Ramos (cell line): Measurements from ENCODE around the gene MICU1.
"Not testable (repeated sequence)": the region's sequence is repeated elsewhere in the genome, so short reads cannot be mapped to it uniquely, and the experiment has no call there.

ENCODE experiments used
- in situ Hi-C: fragments of 300-500 bp; cut with MboI; formaldehyde crosslinking; loops from one replicate; pipeline ENCODE4 v1.14.3; 2022; ENCODE audit warnings: low sequenced_read_pairs; ENCODE audit not compliant: unreplicated experiment

The MICU1 gene

DNA sequence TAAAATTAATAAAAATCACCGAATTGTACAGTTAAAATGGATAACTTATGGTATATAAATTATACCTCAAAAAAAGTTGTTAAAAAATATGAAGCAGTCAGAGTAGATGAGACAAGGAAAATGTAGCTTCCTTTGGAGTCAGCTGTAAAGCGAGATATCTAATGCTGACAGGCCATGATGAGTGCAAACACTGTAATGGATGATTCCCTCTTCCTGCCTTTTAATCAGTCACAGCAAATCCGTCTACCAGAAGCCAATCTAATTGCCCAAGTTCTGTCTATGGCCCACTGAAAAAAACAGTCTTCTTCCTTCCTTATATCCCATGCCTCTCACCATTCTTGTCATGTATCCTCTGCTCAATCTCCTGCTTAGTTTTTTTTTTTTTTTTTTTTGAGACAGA lies 211.2 kb downstream of the MICU1 start:
- in situ Hi-C loops, result no loop called here

DNA sequence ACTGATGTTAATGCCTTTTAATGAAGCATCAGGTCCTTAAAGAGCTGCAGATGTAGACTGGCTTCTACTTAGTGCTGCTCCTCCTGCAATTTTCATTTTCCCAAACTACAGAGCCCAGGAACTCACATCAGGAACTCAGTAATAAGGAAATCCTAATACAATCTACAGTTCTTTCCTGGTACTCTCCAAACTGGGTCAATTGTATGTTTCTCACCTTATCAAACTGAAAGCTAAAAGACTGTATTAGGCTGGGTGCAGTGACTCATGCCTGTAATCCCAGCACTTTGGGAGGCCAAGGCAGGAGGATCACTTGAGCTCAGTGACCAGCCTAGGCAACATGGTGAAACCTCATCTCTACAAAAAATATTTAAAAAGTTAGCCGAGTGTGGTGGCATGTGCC lies 216.7 kb downstream of the MICU1 start:
- in situ Hi-C loops, result no loop called here

DNA sequence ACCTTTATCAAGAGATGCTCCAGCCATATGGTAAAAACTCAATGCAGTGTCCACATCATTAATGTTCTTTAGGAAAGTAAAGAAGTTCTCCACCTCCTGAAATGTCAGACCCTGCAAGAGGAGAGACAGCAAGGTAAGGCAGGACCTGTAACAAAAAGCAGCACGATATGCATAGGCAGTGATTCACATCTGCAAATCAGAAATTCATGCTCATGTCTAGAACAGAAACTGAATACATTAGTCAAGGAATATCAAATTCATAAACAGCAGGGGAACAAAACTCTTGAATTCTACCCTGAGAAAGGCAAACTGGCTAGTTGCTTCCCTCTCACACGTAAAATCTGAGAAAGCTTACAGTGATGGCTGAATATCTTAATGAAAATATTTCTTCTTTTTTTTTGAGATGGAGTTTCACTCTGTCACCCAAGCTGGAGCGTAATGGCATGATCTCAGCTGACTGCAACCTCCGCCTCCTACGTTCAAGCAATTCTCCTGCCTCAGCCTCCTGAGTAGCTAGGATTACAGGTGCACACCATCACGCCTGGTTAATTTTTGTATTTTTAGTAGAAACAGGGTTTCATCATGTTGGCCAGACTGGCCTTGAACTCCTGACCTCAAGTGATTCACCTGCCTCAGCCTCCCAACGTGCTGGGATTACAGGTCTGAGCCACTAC lies 217.8 kb downstream of the MICU1 start:
- in situ Hi-C loops, result no loop called here

DNA sequence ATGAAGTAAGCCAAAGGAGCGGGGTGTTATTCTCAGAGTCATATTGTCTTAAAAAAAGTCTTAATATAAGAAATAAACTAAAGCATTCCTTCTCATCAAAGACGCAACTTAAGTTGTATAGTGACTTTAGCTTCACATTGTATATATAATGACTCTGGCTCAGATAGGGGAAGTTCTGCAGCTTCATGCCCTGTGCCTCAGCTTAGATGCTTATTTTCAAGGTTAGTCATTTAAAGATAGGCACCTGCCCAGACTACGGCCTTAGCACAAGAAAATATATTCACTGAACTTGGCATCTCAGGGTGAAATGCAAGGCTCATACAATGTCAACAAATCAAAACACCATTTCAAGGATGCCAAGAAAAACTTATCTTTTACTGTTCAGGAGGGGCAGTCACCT lies 218.4 kb downstream of the MICU1 start:
- in situ Hi-C loops, result no loop called here

DNA sequence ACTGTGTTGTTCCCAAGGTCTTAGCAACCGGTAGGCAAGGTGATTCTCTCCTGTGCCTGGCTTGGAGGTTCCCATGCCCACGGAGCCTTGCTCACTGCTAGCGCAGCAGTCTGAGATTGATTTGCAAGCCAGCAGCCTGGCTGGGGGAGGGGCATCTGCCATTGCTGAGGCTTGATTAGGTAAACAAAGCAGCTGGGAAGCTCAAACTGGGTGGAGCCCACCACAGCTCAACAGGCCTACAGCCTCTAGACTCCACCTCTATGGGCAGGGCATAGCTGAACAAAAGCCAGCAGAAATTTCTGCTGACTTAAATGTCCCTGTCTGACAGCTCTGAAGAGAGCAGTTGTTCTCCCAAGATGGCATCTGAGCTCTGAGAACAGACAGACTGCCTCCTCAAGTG lies 230.3 kb downstream of the MICU1 start:
- in situ Hi-C loops, result not testable (repeated sequence)

DNA sequence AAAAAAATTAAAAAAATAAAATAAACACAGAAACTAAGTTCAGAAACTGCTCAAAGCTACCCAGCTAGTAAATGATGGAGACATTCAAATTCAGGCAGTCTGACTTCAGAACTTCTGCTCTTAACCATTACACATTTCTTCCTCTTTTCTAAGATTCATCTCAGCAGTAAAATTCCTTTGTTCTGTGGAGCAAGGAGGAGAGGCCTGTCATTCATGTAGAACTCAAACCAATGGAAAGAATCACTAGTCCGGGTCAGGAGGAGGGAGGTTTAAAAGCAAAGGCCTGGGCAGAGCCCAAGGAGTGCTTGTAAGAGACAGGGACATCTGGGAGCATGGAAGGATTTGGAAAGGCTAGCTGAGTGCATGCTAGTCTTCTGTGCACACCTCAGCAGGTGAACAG lies 233.3 kb downstream of the MICU1 start:
- in situ Hi-C loops, result no loop called here

DNA sequence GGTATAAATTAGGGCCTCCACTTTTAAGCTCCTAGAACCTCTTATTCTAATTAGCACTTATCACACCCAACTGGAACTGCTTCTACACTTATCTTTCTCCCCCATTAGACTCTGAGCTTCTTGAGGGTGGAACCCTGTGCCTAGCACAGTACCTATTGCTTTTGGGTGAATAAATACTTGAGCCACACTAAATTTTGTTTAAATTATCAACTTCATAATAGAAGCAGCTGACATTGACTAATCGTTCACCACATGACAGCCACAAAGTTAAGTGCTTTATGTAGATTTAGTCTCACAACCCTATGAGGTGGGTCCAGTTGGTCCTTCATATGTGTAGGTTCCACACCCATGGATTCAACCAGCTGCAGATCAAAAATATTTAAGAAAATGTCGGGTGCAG lies 235.1 kb downstream of the MICU1 start:
- in situ Hi-C loops, result no loop called here

DNA sequence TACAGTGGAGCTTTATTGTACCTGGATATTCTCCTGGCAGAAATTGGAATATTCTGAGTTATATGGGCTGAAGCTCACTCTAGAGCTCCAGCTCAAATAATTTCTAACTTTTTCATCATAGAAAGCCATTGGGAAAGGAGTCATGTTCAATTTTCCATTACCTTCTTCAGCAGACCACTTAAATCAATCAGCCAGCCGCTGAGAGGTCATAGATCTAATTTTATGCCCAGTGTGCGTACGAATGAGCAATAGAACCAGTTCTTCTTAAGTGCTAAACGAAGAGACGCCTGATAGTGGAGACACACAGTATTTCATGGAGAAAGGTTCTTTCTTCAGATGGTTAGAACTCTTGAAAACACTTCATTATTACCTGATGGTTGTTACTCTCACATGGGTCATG lies 236.2 kb downstream of the MICU1 start:
- in situ Hi-C loops, result no loop called here

DNA sequence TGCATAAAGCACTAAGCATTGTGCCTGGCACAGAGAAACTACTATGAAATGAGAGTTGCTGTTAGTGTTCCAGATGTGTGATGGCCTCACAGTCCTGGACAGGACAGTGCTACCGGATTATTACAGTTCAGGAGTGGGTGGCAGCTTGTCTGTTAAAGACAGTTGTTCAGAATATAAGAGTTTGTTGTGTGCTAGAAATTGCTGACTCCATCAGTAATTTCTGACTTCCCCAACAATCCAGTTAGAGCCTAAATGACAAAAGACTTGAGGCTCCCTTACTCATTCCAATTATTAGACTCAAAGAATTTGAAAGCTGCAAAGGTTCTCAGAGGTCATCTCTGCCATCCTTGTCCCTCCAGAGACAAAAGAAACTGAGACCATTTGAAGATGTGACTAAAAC lies 236.9 kb downstream of the MICU1 start:
- in situ Hi-C loops, result no loop called here

DNA sequence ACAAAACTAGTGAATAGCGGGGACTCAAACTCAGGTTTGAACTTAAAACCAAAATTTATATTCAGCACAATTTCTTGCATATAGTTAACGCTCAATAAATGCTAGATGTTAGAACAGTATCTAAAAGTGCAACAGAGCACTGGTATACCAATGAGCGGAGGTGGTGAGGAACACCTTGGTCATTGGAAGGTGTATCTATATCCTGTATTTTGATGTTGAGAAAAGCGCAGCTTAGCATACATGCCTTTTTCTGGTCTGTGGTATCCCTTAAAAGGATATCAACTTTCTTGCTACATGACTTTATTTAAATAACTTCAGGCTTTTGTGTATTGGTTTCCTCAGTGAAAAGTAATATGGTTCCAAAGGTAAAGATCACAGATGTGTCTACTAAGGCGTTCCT lies 237.8 kb downstream of the MICU1 start:
- in situ Hi-C loops, result no loop called here

DNA sequence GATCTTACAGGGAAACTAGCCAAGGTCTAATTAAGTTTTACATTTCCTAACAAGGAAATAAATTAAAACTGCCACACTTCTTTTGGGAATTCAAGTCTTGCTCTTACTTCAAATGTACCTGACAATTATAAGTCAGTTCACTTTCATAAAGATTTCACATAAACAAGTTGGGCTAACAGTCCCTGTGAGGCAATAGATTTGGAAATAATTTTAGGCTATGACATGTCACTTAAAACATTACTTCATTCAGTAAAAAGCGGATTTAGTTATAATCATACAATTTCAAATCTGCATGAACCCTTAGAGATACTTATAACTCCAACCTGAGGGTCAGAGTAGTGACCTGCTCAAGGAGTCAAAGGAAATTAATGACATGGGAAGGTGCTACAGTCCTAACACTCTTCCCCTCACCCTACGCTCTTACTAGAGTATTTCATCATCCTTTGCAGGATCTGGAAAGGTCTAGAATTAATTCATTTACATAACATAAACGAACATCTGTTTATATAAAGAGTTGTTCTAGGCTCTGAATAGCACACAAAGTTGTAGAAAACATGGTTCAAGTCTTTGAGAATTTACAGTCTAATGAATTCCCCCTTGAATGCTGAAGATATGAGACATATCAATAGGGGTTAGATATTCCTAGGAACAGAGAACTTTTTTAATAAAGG lies 238.8 kb downstream of the MICU1 start:
- in situ Hi-C loops, result no loop called here

DNA sequence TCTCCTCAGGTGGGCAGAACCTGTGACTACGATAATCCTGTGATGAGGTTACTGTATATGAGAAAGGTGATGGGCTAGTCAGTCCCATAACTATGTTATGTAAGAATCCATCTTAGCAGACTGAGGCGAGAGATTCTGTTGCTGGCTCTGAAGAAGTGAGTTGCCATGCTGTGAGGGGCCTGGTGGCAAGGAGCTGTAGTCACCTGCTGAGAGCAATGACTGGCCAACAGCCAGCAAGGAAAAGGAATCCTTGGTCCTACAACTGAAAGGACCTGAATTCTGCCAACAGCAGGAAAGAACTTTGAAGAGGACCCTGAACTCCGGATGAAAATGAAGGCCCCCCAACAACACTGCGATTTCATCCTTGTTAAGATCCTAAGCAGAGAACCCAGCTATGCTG lies 240.2 kb downstream of the MICU1 start:
- in situ Hi-C loops, result no loop called here

DNA sequence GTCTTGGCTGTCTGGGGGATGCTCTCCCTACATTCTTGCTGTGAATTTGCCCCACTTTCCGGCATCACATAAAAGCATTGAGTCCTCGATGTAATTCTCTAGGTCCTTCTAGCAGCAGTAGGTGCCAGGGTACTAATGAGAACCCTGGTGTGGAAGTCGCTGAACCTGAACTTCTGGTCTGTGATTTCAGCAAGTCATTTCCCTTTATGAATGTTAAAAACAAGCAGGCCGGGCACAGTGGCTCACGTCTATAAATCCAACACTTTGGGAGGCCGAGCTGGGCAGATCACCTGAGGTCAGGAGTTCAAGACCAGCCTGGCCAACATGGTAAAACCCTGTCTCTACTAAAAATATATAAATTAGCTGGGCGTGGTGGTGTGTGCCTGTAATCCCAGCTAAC lies 240.9 kb downstream of the MICU1 start:
- in situ Hi-C loops, result not testable (repeated sequence)

DNA sequence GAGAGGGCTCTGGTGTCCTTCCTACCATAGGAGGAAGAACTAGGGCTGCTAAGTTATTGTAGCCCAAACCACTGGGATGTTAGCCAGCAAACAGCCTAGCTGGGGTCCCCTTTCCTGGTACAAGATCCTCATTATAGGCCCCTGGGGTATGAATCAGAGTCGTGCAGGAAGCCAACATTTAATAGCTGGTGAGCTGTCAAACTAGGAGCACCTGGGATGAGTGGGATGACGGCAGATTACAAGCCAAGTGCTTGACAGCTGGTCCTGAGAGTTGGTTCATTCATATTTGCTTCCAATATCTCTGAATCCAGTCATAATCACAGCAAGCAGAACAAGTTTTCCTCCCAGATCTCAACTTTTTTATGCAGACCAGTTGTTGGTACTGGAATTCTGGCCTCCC lies 246.1 kb downstream of the MICU1 start:
- in situ Hi-C loops, result no loop called here

DNA sequence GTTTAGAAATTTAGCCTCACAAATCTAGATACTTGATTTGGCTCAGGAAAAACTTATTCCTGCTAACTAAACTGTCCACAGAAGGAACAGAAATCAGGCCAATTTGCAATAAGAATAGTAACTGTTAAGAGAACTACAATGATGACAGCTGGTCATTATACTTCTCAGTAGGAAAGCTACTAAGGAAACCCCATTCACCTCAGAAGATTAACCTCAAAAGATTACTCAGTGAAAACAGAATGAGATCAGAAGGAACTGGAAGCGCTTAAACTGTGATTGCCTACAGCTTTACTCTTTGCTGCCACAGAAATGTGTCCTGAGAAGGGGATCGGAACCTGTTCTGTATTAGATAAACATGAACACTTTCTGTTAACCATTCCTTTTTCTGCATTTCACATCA lies 246.8 kb downstream of the MICU1 start:
- in situ Hi-C loops, result no loop called here

DNA sequence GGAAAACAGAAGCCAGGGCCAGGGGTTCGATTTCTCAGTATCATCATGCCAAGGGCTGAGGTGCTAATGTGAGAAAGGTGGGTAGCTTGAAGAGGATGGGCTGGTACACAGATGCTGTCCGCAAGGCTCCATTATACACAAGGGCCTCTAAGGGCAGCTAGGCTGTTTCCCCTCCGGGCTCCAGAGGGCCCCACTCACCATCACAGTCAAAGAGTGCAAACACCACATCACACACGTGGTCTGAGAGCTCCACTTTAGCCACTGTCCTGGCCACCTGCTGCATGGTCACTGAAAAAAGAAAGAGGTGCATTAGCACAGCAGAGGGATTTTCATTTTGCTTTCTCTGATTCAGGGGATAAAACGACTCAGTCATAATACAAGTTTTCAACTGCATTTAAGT lies 250.3 kb downstream of the MICU1 start:
- in situ Hi-C loops, result no loop called here

DNA sequence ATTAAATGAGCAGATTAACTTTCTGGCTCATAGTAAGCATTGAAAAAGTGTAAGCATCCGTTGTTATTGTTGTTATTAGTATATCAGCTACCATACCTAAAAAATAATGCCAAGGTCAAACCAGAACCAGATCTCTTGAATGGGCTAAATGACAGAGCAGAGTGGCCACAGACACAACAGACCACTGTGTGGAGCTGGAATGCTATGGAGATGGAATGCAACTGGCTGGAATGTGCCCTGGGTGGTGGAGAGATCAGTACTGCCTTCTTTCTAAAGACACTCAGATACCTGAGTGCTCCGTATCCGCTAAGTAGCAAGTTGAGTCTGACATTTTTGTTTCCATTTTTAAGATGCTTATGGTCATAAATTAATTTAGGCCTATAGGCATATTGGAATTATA lies 250.7 kb downstream of the MICU1 start:
- in situ Hi-C loops, result no loop called here

DNA sequence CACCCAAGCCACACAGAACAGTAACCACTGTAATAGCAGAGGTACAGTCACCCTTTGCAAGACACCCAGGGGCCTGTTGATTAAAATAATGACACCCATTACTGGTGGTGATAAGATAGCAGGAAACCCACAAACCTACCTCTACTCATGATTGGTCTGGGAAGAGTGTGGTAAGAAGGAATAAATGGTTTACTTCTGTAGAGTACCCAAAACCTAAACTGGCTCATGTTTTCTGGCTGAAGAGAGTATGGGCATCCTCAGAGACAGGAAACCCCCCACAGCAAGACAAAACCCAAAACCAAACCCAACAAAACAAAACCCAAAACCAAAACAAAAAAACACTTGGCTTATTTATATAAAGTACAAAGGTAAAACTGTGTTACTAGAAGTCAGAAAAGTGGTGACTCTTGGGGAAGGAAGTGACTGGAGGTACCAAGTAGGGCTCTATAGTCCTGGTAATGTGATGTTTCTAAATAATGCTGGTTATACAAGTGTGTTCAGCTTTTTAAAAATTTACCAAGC lies 255.6 kb downstream of the MICU1 start:
- in situ Hi-C loops, result loop anchor here (25.0 kb wide), 1 partner anchor 792 kb away; the partner anchor contains the start of genes ECD and FAM149B1

DNA sequence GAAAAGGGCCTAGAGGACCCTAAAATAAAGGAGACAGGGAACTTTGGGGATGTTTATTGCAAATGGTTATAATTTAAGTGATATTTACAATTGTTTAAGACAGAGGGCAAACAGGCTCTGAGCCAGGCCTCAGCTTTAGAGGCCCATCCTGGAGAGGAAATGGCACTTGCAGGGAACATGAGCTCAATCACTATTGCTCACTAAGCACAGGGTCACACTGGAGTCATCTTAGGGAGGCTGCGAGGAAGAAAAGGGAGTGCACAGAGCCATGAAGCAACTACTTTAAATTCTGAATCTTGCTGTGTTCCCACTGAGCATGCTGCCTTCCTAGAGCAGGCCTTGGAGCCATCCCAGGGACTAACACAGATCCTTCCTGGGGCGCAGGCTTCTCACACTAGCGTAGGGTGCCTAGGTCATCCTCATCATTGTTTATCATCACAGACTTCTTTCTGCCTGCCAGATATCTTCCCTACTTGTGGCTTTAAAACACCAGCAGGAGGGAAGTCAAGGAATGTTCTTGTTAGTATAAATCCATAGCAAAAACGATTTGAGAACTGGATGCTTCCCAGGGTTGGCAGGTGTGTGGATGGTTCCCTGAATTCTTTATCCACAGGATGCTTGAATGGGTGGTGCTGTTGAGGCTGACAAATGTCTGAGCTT lies 258.4 kb downstream of the MICU1 start:
- in situ Hi-C loops, result loop anchor here (10.0 to 25.0 kb wide), 2 partner anchors 467 to 795 kb away; partner anchors contain the start of genes ECD and FAM149B1

DNA sequence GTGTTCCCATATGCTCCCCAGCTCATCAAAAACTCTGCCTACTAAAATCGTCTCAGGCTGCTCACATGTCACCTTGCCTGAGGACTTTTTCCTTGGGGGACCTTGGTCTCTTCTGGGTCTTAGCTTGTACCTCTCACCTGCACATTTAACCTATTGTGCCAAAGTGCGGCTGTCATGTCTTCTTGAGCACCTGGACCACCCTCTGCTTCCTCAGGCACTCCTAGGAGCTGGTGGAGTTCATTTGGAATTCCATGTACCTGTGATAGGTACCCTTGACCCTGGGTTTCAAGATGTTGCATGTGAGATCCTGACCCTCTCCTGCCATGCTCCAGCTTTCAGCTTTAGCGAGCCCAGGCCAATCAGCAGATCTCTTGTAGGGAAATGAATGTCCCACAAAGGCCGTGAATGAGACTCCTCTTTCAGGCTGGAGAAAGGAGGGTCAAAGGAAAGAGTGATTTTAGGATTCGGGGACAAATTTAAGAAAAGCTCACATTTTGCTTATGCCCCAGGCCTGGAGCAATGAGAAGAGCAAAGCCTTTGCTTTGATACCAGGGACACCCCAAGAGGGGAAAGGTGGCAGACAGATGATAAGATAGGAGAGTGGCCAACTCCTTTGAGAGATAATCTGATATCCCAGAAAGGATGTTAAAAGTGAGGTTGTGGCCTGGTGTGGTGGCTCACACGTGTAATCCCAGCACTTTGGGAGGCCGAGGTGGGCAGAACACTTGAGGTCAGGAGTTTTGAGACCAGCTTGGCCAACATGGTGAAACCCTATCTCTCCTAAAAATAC lies 260.6 kb downstream of the MICU1 start:
- in situ Hi-C loops, result loop anchor here (10.0 to 25.0 kb wide), 2 partner anchors 470 to 797 kb away; partner anchors contain the start of genes ECD and FAM149B1
